ENCODE results near the gene ADAMTS16.

The ADAMTS16 gene, protein sequence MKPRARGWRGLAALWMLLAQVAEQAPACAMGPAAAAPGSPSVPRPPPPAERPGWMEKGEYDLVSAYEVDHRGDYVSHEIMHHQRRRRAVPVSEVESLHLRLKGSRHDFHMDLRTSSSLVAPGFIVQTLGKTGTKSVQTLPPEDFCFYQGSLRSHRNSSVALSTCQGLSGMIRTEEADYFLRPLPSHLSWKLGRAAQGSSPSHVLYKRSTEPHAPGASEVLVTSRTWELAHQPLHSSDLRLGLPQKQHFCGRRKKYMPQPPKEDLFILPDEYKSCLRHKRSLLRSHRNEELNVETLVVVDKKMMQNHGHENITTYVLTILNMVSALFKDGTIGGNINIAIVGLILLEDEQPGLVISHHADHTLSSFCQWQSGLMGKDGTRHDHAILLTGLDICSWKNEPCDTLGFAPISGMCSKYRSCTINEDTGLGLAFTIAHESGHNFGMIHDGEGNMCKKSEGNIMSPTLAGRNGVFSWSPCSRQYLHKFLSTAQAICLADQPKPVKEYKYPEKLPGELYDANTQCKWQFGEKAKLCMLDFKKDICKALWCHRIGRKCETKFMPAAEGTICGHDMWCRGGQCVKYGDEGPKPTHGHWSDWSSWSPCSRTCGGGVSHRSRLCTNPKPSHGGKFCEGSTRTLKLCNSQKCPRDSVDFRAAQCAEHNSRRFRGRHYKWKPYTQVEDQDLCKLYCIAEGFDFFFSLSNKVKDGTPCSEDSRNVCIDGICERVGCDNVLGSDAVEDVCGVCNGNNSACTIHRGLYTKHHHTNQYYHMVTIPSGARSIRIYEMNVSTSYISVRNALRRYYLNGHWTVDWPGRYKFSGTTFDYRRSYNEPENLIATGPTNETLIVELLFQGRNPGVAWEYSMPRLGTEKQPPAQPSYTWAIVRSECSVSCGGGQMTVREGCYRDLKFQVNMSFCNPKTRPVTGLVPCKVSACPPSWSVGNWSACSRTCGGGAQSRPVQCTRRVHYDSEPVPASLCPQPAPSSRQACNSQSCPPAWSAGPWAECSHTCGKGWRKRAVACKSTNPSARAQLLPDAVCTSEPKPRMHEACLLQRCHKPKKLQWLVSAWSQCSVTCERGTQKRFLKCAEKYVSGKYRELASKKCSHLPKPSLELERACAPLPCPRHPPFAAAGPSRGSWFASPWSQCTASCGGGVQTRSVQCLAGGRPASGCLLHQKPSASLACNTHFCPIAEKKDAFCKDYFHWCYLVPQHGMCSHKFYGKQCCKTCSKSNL

GRCh38 chr5:5139777-5140478 is at the start of gene ADAMTS16:
Gene ADAMTS16, plus strand, starts transcription at chr5:5140330. Its CDS starts 138 bp downstream, at chr5:5140468.
- TF ChIP-seq CTCF (IDR thresholded peaks at IDR 0.05; ENCODE audit: low read length, missing control alignments), result no peak
- no peak within 1 kb of the TSS for H3K4me3 ChIP-seq (replicated peaks; ENCODE audit: low read depth, low read length)
- DNase-seq (ENCODE audit: low read depth), result no peak

DNA sequence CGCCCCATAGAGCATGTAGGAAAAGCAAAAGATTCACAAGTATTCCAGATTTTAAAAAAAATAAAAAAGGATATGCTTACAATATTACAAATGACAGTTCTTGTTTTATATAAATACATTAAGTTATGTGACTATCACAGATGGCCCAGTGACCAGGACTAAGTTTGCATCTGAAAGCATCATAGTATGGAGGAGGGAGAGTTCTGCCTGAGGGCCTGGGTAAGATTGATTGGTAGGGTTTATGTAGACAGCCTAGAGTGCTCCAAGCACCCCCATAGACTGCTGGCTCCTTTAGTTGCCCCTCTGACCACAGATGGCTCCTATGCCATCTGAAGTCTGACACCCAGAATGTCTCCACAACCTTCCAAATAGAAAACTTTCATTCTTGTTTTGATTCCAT is 48.0 kb upstream of the ADAMTS16 start:
- no peak overlapping the region for H3K4me3 ChIP-seq (replicated peaks; ENCODE audit: low read depth, low read length)
- no peak for DNase-seq (ENCODE audit: low read depth)
- no peak for TF ChIP-seq CTCF (IDR thresholded peaks at IDR 0.05; ENCODE audit: low read length, missing control alignments)

- no peak for TF ChIP-seq CTCF (IDR thresholded peaks at IDR 0.05; ENCODE audit: low read length, missing control alignments)
- H3K4me3 ChIP-seq (replicated peaks; ENCODE audit: low read depth, low read length), result no peak overlapping the region
These were observed 39.5 kb upstream of the ADAMTS16 start for GRCh38 chr5:5100635-5101034.

GRCh38 chr5:5101676-5102075 is 38.5 kb upstream of the ADAMTS16 start:
- no peak for TF ChIP-seq CTCF (IDR thresholded peaks at IDR 0.05; ENCODE audit: low read length, missing control alignments)
- no peak overlapping the region for H3K4me3 ChIP-seq (replicated peaks; ENCODE audit: low read depth, low read length)
- no peak for DNase-seq (ENCODE audit: low read depth)

More at GRCh38 chr5:5100635-5101034, 39.5 kb upstream of the ADAMTS16 start:
- DNase-seq (ENCODE audit: low read depth), result no peak

DNA sequence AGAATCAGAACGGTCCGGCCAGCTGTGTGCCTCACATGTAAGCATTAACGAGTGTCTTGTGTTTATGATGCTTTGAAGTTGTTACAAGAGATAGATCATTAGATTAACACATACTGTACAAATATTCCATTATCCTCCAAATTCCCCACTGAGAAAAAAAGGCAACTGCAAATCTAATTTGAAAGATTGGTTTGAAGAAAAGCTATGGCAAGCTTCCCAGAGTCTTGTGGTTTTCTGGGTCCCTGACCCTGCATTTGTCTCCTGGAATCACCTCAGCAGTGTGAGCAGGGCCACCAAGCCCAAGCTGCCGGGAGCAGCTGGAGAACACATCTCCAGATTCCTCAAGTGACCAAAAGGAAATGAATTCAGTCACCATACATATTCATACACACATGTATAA is 36.9 kb upstream of the ADAMTS16 start:
- no peak overlapping the region for H3K4me3 ChIP-seq (replicated peaks; ENCODE audit: low read depth, low read length)
- no peak for TF ChIP-seq CTCF (IDR thresholded peaks at IDR 0.05; ENCODE audit: low read length, missing control alignments)
- no peak for DNase-seq (ENCODE audit: low read depth)

GRCh38 chr5:5104550-5104949 is 35.6 kb upstream of the ADAMTS16 start:
- DNase-seq (ENCODE audit: low read depth), result no peak
- H3K4me3 ChIP-seq (replicated peaks; ENCODE audit: low read depth, low read length), result no peak overlapping the region
- no peak for TF ChIP-seq CTCF (IDR thresholded peaks at IDR 0.05; ENCODE audit: low read length, missing control alignments)
